Spleen (tissue), 7 donors: ENCODE measurements around the gene CADPS2.

Source experiments
- POLR2A ChIP-seq, 3 donors: fragments of 450-650 bp; IDR thresholded peaks; one replicate each; pipeline ENCODE4 v1.5.1; 2017; ENCODE audit warnings: antibody characterized with exemption in 3 of 3, mild to moderate bottlenecking in 1 of 3
- TF ChIP-seq, protein P1 (sequence below), 11 experiments: fragments of 200-600 bp in 7 of 11; fragments of 450-650 bp in 4 of 11; sonication (generic) in 4 of 11; IDR thresholded peaks in 8 of 11; conservative IDR thresholded peaks in 3 of 11; 1 replicate in 7 of 11; 2 replicates in 4 of 11; pipeline versions ENCODE4 v1.4.0 to v1.8.0; 2016 to 2021; ENCODE audit warnings: antibody characterized with exemption in 11 of 11, inconsistent platforms in 4 of 11, mild to moderate bottlenecking in 1 of 11
- donor health status: DM: no; HTN: no; CAD: no; lungs with moderate emphysema.
- donor health status: DM: no; HTN: no; CAD: no.
- donor health status: DM: no; HTN: no; CAD: no.

DNA sequence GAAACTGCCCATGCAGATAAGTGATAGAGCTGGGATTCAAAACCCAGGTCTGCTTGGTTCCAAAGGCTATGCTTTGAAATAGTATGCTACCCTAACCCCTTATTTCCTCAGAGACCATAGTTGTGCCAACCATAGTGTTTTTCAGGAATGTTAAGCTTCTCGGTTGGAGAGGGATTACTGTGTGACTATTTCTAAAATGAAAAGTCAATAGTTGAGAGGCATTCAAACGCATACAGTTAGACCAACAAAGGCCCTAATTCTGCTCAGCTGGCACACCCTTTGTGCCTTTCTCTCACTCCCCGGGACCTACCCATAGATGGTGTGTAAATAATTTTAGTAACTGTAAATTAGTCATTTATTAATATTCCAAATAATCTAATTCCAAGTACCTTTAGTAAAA, 118.9 kb downstream of the CADPS2 start:
- no peak for TF ChIP-seq POLR2A (IDR thresholded peaks at IDR 0.05)
- TF ChIP-seq, protein P1, sequence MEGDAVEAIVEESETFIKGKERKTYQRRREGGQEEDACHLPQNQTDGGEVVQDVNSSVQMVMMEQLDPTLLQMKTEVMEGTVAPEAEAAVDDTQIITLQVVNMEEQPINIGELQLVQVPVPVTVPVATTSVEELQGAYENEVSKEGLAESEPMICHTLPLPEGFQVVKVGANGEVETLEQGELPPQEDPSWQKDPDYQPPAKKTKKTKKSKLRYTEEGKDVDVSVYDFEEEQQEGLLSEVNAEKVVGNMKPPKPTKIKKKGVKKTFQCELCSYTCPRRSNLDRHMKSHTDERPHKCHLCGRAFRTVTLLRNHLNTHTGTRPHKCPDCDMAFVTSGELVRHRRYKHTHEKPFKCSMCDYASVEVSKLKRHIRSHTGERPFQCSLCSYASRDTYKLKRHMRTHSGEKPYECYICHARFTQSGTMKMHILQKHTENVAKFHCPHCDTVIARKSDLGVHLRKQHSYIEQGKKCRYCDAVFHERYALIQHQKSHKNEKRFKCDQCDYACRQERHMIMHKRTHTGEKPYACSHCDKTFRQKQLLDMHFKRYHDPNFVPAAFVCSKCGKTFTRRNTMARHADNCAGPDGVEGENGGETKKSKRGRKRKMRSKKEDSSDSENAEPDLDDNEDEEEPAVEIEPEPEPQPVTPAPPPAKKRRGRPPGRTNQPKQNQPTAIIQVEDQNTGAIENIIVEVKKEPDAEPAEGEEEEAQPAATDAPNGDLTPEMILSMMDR (IDR thresholded peaks at IDR 0.05 in 8 of 11, conservative IDR thresholded peaks at IDR 0.05 in 3 of 11), result no peak
